Central memory CD8-positive, alpha-beta T cell (primary cell): Measurements from ENCODE around the gene CNTN4.

ENCODE experiments used
- ATAC-seq: fragments of 150-1000 bp; cut with Tn5 transposase; replicated peaks from 2 replicates; pipeline ENCODE4 v1.10.0; 2022; ENCODE audit warnings: mild to moderate bottlenecking, moderate FRiP score, moderate number of reproducible peaks; ENCODE audit not compliant: poor library complexity, severe bottlenecking; ENCODE audit errors: extremely low read depth
- DNase-seq, 2 donors: peaks; one replicate each; pipeline ENCODE4 v3.0.0; 2021; ENCODE audit warnings: low spot score in 2 of 2
- H3K27ac Mint-ChIP-seq: one replicate; pipeline ENCODE4 v1.8.0; 2022; ENCODE audit warnings: low read depth, mild to moderate bottlenecking, moderate library complexity, mixed read lengths
- H3K27me3 Mint-ChIP-seq: one replicate; pipeline ENCODE4 v1.8.0; 2022; ENCODE audit warnings: mixed read lengths
- H3K36me3 Mint-ChIP-seq: one replicate; pipeline ENCODE4 v1.8.0; 2022; ENCODE audit warnings: mild to moderate bottlenecking, moderate library complexity, mixed read lengths; ENCODE audit not compliant: insufficient read depth
- H3K4me1 Mint-ChIP-seq: one replicate; pipeline ENCODE4 v1.8.0; 2022; ENCODE audit warnings: mixed read lengths
- H3K4me3 Mint-ChIP-seq: one replicate; pipeline ENCODE4 v1.8.0; 2022; ENCODE audit warnings: mild to moderate bottlenecking, moderate library complexity, mixed read lengths
- H3K9me3 Mint-ChIP-seq: one replicate; pipeline ENCODE4 v1.8.0; 2022; ENCODE audit warnings: mixed read lengths

Gene CNTN4

DNA sequence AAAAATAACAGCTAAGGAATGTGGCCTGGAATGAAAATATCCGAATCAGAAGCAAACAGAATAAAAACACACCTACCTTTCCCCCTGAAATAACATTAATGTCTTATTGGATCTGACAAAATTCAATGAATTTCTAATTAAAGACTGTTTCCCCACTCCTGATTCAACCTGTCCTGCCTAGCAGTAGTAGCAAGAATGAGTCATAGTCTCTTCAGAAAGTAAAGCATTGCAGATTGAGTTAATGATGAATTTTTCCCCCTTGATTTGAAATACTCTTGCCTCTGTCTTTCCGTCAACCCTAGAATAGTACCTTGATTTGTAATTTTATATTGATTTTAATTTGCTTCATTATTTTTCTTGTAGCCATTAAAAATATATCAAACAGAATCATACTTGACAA is 212.4 kb downstream of the CNTN4 start:
- DNase-seq: no peak
- Mint-ChIP-seq H3K9me3 (peaks cover 5% of the 10 kb centered on the region), H3K27ac (no peak overlapping the region), H3K4me1 (no peaks in the 10 kb centered on the region), H3K36me3 (no peaks in the 10 kb centered on the region), H3K27me3 (no peaks in the 10 kb centered on the region), H3K4me3 (no peak overlapping the region)
- ATAC-seq: no peak

DNA sequence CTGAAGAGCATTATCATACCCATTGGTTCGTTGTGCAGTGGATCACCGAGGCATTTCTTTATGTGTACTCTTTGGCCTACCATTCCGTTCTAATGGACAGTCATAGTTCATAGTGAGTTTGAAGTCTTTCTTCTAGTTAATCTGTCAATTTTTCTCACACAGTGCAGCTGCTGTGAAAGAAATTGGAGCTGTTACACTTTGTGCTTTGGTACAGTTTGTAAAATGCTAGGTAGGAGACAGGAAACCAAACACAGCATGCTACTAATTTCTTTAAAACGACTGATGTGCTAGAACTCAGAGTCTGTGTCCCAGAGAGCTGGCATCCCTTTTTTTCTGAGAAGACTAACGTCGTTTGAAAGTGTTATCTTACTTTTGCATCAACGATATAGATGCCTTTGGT is 218.9 kb downstream of the CNTN4 start:
- no peaks in the 10 kb centered on the region for H3K27me3 Mint-ChIP-seq
- no peaks in the 10 kb centered on the region for H3K4me1 Mint-ChIP-seq
- no peaks in the 10 kb centered on the region for H3K36me3 Mint-ChIP-seq
- no peak for DNase-seq
- H3K27ac Mint-ChIP-seq: no peak overlapping the region
- peaks cover 6% of the 10 kb centered on the region for H3K9me3 Mint-ChIP-seq
- no peak overlapping the region for H3K4me3 Mint-ChIP-seq
- ATAC-seq: no peak

DNA sequence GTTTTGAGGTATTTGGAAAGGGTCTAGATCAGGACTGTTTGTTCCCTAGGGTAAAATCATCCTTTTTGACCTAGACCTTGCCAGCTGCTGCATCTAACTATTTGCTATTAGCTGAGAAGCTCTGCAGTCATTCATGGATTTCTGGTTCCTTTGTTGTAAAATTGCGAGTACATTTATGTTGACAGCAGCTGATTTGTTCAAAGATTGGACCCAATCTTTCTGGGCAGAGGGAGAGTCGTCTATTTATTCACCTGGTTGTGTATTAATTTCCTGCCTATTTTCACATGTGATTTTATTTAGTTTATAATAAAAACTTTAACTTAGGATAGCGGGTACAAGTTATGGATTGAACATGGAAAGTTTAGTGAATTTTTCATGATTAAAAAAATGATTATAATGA is 236.3 kb downstream of the CNTN4 start:
- no peak for DNase-seq
- Mint-ChIP-seq H3K9me3 (peaks cover 4% of the 10 kb centered on the region), H3K4me3 (no peak overlapping the region), H3K27ac (no peak overlapping the region), H3K36me3 (no peaks in the 10 kb centered on the region), H3K4me1 (no peaks in the 10 kb centered on the region), H3K27me3 (no peaks in the 10 kb centered on the region)
- no peak for ATAC-seq

DNA sequence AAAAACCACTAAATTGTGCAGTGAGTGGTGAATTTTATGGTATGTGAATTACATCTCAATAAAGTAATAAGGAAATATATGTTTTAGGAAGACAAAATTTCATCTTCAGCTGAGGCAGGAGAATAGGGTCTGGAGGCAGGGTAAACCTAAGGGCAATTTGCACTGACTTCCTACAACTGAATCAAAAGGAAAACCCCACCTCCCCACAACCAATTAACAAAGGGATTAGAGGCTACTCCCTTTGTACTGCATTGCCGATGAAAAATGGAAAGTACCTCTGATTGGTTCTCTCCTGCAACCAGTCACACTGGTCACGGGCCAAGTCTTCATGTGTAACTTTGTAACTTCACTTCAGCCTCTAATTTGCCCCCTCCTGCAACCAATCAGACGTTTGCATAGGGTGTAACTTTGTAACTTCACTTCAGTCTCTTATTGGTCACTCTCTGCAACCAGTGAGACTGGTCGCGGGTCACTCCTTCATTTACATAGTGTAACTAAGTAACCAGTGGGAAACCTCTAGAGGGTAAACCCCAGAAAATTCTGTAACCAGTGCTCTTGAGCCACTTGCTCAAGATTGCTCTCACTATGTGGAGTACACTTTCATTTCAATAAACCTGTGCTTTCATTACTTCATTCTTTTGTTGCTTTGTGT is 244.5 kb downstream of the CNTN4 start:
- H3K4me3 Mint-ChIP-seq: no peak overlapping the region
- H3K27ac Mint-ChIP-seq: no peak overlapping the region
- H3K36me3 Mint-ChIP-seq: peaks cover 2% of the 10 kb centered on the region
- peaks cover 5% of the 10 kb centered on the region for H3K9me3 Mint-ChIP-seq
- ATAC-seq (no peak), DNase-seq (no peak)
- H3K27me3 Mint-ChIP-seq: no peaks in the 10 kb centered on the region
- H3K4me1 Mint-ChIP-seq: no peaks in the 10 kb centered on the region

DNA sequence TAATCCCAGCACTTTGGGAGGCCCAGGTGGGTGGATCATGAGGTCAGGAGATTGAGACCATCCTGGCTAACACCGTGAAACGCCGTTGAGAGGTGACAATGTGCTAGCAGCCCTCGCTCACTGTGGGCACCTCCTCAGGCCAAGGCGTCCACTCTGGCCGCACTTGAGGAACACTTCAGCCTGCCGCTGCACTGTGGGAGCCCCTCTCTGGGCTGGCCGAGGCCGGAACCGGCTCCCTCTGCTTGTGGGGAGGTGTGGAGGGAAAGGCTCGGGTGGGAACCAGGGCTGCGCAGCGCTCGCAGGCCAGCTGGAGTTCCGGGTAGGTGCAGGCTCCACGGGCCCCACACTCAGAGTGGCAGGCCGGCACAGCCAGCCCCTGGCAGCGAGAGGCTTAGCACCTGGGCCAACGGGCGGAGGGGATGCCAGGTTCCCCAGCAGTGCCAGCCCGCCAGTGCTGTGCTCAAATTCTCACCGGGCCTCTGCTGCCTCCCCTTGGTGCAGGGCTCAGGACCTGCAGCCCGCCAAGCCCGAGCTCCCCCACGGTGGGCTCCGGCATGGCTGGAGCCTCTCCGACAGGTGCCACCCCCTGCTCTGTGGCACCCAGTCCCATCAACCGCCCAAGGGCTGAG is 253.6 kb downstream of the CNTN4 start:
- DNase-seq (no peak), ATAC-seq (no peak)
- Mint-ChIP-seq H3K27ac (no peak overlapping the region), H3K4me1 (no peaks in the 10 kb centered on the region), H3K27me3 (no peaks in the 10 kb centered on the region), H3K9me3 (peaks cover 19% of the 10 kb centered on the region), H3K36me3 (no peaks in the 10 kb centered on the region), H3K4me3 (no peak overlapping the region)

DNA sequence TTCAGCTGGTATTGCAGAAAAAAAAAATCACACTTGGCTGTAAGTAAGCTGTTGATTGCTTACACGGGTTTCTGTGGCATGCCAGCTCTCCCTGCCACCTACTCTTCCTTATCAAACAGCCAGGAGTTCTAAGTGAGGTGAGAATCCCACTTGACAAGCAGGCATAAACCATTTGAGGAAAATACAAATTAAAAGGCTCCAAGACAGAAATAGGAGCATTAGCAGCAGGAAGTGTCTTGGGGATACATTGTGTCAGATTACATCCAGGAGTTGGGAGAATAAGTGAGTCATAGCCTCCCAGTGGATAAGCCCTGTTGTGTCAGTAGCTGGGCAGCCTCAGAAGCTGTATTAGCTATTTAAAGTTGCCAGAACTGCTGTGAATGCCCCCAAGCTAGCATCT is 256.0 kb downstream of the CNTN4 start:
- H3K27ac Mint-ChIP-seq: no peak overlapping the region
- no peaks in the 10 kb centered on the region for H3K27me3 Mint-ChIP-seq
- H3K36me3 Mint-ChIP-seq: no peaks in the 10 kb centered on the region
- no peak for DNase-seq
- H3K9me3 Mint-ChIP-seq: peaks cover 16% of the 10 kb centered on the region
- ATAC-seq: no peak
- no peak overlapping the region for H3K4me3 Mint-ChIP-seq
- H3K4me1 Mint-ChIP-seq: no peaks in the 10 kb centered on the region

DNA sequence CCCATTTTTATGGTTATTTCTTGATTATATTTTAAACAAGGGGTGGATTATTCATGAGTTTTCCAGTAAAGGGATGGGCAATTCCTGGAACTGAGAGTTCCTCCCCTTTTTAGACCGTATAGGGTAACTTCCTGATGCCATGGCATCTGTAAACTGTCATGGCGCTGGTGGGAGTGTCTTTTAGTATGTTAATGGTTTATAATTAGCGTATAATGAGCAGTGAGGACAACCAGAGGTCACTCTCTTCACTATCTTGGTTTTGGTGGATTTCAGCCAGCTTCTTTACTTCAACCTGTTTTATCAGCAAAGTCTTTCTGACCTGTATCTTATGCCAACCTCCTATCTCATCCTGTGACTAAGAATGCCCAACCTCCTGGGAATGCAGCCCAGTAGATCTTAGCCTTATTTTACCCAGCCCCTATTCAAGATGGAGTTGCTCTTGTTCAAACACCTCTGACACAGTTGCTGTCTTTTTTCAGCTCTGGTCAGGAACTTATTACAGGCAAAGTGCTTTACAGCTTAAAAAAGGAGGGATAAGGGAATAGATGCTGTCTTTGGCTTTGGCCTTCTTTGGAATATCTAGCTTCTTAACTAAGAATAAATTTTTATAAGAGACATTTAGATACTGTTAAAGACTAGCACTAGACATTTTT is 257.8 kb downstream of the CNTN4 start:
- H3K9me3 Mint-ChIP-seq: peaks cover 6% of the 10 kb centered on the region
- no peak for ATAC-seq
- no peak overlapping the region for H3K4me3 Mint-ChIP-seq
- no peak for DNase-seq
- H3K27me3 Mint-ChIP-seq: no peaks in the 10 kb centered on the region
- no peaks in the 10 kb centered on the region for H3K36me3 Mint-ChIP-seq
- no peak overlapping the region for H3K27ac Mint-ChIP-seq
- no peaks in the 10 kb centered on the region for H3K4me1 Mint-ChIP-seq

DNA sequence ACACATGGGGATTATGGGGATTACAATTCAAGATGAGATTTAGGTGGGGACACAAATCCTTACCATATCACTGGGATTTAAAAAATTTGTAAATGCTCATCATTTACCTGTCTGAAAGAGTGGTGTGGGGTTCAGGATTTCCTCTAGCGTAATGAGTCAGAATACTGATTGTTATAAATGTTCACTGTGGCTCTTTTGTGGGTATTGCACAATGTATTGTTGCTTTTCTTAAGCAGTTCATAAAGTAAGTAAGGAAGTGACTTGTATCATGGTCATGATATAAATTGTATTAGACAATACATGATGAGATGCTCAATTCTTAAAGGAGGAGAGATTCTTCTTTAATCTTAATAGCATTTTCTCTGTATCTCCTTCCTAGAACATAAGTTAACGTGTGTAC is 262.1 kb downstream of the CNTN4 start:
- peaks cover 4% of the 10 kb centered on the region for H3K9me3 Mint-ChIP-seq
- H3K27me3 Mint-ChIP-seq: no peaks in the 10 kb centered on the region
- H3K4me3 Mint-ChIP-seq: no peak overlapping the region
- no peaks in the 10 kb centered on the region for H3K4me1 Mint-ChIP-seq
- ATAC-seq (no peak), DNase-seq (no peak)
- H3K36me3 Mint-ChIP-seq: no peaks in the 10 kb centered on the region
- H3K27ac Mint-ChIP-seq: no peak overlapping the region

DNA sequence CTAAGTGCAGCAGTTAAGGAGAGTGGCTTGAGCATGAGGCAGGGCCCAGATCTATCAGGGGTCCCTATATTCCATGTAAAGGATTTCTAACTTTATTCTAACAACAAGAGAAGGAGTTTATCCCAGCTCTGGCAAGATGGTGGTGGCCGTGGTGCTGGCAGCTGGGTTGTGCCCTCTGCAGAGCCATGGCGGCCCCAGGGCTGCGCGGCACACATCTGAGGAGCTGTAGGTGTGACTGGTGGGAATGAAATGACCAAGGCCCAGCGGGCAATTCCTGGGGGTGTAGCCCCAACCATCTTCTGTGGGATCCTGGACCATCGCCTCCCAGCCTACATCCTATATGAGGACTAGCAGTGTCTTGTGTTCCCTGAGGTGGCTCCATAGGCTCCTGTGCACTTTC is 263.5 kb downstream of the CNTN4 start:
- H3K27ac Mint-ChIP-seq: no peak overlapping the region
- H3K27me3 Mint-ChIP-seq: no peaks in the 10 kb centered on the region
- H3K4me3 Mint-ChIP-seq: no peak overlapping the region
- H3K9me3 Mint-ChIP-seq: no peaks in the 10 kb centered on the region
- no peak for DNase-seq
- no peak for ATAC-seq
- H3K36me3 Mint-ChIP-seq: no peaks in the 10 kb centered on the region
- no peaks in the 10 kb centered on the region for H3K4me1 Mint-ChIP-seq

DNA sequence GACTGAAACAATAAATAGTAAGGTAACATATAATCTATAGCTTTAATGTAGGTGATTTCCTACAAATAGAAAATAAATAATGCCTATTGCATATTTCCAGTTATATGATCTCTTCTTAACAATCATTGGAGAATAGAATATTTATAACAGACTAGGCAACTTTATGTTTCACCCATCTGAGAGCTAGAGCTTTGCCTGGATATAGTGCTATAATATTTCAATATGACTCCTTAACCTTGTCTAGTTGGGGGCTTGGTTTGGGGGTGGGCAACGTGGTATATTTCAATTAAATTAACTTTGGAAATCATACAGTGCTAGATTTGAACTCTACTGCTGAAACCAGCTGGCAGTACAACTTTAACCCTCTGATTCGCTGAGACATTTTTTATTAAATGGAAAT is 265.2 kb downstream of the CNTN4 start:
- Mint-ChIP-seq H3K36me3 (no peaks in the 10 kb centered on the region), H3K4me3 (no peak overlapping the region), H3K9me3 (no peaks in the 10 kb centered on the region), H3K27me3 (no peaks in the 10 kb centered on the region), H3K27ac (no peak overlapping the region), H3K4me1 (no peaks in the 10 kb centered on the region)
- ATAC-seq (no peak), DNase-seq (no peak)

DNA sequence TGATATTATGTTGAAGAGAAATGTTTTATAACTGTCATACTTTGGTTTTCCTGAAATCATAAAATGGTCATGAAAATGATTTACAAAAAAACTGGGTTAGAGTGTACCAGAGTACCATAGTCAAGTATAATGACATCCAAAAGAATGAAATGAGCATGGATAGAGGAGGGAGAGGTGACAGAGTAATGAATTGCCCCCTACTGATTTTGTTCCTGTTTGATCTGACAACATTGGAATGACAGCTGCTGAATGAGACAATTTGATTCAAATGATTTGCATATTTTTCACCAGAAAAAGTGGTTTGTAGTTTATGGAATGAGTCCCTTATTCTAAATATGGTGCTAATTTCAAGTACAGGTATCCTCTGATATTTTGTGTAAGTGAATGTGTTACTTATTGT is 271.7 kb downstream of the CNTN4 start:
- no peaks in the 10 kb centered on the region for H3K36me3 Mint-ChIP-seq
- H3K4me3 Mint-ChIP-seq: no peak overlapping the region
- H3K9me3 Mint-ChIP-seq: peaks cover 6% of the 10 kb centered on the region
- H3K27ac Mint-ChIP-seq: no peak overlapping the region
- ATAC-seq (no peak), DNase-seq (no peak)
- H3K27me3 Mint-ChIP-seq: no peaks in the 10 kb centered on the region
- no peaks in the 10 kb centered on the region for H3K4me1 Mint-ChIP-seq

DNA sequence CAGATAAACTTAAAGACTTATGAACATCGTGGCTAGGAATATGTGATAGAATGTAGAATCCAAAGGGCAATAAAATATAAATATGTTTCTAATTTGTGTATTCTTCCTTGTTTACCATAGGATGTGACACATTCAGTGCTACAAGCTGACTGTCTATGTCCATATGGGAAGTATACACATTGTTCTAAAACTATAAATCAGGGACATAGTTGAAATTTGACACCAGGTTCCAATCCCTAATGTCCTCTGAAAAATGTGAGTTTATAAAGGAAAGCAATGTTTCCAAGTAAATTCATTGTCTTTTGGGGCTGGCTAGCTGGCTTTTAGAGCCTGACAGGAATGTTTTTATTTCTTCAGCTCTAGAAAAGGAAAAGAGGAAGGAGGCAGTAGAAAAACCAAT is 273.6 kb downstream of the CNTN4 start:
- H3K9me3 Mint-ChIP-seq: peaks cover 6% of the 10 kb centered on the region
- no peak for DNase-seq
- H3K4me1 Mint-ChIP-seq: no peaks in the 10 kb centered on the region
- H3K27me3 Mint-ChIP-seq: no peaks in the 10 kb centered on the region
- H3K4me3 Mint-ChIP-seq: no peak overlapping the region
- H3K36me3 Mint-ChIP-seq: no peaks in the 10 kb centered on the region
- H3K27ac Mint-ChIP-seq: no peak overlapping the region
- ATAC-seq: no peak

DNA sequence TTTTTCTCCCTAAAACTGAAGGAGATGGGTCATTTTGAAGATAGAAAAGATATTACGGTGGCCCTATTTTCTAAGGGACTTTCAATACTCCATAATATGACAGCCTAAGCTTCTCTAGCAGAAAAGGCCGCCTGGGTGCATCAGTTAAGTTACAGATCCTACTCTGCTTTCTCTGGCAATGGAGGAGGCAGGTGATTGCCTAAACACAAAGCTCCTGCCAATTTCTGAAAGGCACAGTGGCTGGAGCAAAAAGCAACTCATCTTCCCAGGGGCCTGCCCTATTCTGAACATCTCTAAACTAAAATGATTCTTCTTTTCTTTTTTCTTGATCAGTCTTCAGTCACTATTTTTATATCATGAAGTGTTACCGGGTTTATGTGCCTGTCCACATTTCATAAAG is 276.7 kb downstream of the CNTN4 start:
- peaks cover 6% of the 10 kb centered on the region for H3K9me3 Mint-ChIP-seq
- H3K27me3 Mint-ChIP-seq: no peaks in the 10 kb centered on the region
- H3K36me3 Mint-ChIP-seq: no peaks in the 10 kb centered on the region
- DNase-seq (no peak), ATAC-seq (no peak)
- H3K4me1 Mint-ChIP-seq: no peaks in the 10 kb centered on the region
- H3K4me3 Mint-ChIP-seq: no peak overlapping the region
- H3K27ac Mint-ChIP-seq: no peak overlapping the region
